Activated CD8-positive, alpha-beta memory T cell treated with anti-CD3 and anti-CD28 coated beads for 36 hours (primary cell): ENCODE data around the gene MYO1G. TPM values are rescaled to one million over a fixed set of nuclear protein-coding genes. Genes with fewer than 3 reads are reported as not detected.

ENCODE experiments used
- CTCF ChIA-PET: fragments of 350-600 bp; sonication (Branson Sonifier 250); formaldehyde crosslinking; loops from one replicate; lab custom pipeline; 2021; ENCODE audit warnings: antibody characterized with exemption; lab: Charles Lee
- POLR2A ChIA-PET: fragments of 350-600 bp; sonication (Branson Sonifier 250); formaldehyde crosslinking; loops from one replicate; lab custom pipeline; 2021; ENCODE audit warnings: antibody characterized with exemption; lab: Charles Lee
- total RNA-seq, 2 experiments: library from RNA; stranded (reverse); gene quantifications; one replicate each; pipeline ENCODE4 v1.2.3, GENCODE V29; 2021

The MYO1G gene
- total RNA-seq, 2 experiments from 2014 or later, result 316 TPM

DNA sequence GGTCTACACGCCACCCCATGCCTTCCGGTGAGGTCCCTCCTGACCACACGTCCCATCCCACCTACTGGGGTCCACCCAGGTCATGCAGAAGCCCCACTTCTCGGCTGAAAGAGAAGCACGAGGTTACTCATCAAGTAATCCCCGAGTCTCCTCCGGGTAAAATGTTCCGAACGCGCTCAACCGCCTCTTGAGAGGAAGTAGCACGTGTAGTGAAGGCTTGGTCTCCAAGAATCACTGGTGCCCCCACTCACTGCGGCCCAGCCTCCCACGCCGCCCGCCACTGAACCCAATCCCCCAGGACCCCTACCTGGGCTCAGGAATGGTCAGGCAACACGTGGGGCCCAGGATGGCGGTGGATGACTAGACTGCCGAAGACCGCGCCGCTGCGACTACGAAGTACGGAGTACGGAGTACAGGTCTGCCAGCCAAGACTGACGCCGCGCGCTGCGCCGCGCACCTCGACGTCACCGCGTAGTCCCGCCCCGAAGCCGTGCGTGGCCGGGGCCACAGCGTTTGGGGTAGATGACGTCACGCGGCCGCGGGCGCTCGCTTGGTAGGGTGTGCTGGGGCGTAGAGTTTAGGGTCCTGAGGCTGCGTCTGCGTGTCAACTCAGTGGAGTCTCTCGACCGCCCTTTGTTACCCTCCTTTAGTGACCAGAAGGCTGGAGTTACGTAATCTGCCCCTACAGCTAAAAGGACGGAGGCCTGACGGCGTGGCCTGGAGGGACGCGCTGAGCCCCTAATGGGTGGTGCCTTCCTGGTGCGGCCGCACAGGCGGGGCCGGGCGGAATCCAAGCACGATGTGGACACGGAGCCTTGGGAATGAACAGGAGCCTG lies 7.6 kb upstream of the MYO1G start:
- ChIA-PET CTCF (interaction anchor here (1.0 kb wide), 1 partner anchor 13 kb away, joined by 3 read pairs; no protein-coding TSS in a partner anchor), POLR2A (interaction anchor here (0.6 to 1.8 kb wide), 6 partner anchors 9 to 189 kb away, joined by 3 to 13 read pairs (median 4); partner anchors contain the start of gene CCM2)

DNA sequence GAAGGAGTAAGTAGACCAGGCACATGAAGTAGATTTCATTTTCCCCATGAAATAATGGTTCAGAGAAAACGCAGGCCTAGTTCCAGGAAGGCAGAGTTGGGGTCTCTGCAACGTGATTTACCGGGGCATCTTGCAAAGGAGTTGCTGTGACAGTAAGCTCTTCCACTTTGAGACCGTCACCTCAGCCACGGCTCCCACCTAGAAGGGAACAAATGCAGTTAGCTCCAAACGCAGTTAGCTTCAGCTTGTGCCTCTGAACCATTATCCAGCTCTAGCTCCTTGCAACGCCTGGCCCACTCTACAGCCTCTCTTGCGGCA lies 7.0 kb upstream of the MYO1G start:
- ChIA-PET CTCF (interaction anchor here (1.0 kb wide), 1 partner anchor 13 kb away, joined by 3 read pairs; no protein-coding TSS in a partner anchor), POLR2A (interaction anchor here (0.6 to 1.8 kb wide), 6 partner anchors 8 to 189 kb away, joined by 3 to 13 read pairs (median 4); partner anchors contain the start of gene CCM2)

DNA sequence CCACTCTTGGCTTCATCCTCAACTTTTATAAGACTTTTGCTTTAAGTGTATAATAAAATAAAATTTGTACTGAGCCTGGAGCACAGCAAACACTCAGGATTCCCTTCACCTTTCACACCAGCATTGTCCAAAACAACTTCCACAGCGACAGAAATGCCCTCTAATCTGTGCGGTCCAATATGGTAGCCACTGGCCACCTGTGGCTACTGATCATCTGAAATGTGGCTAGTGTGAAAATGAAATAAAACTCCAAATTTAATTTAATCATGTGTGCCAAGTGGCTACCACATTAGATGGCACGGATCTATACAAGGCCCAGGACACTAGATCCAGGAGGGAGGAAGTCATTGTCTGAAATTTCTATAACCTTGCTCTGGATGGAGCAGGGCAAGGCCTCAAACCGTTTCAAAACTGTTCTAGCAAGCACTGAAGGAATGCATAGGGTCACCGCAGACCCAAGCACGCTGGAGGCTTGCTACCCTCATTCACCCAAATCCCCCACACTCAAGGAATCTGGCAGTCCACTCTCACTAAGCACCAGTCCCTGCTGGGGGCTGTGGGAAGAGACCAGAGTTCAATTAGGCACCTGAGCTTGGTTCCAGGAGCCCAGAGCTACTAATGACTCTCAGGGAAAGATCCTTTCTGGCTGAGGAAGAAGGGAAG lies 6.3 kb upstream of the MYO1G start:
- ChIA-PET CTCF (interaction anchor here (1.0 kb wide), 1 partner anchor 14 kb away, joined by 3 read pairs; no protein-coding TSS in a partner anchor), POLR2A (interaction anchor here (0.6 to 1.8 kb wide), 6 partner anchors 8 to 188 kb away, joined by 3 to 13 read pairs (median 4); partner anchors contain the start of gene CCM2)

DNA sequence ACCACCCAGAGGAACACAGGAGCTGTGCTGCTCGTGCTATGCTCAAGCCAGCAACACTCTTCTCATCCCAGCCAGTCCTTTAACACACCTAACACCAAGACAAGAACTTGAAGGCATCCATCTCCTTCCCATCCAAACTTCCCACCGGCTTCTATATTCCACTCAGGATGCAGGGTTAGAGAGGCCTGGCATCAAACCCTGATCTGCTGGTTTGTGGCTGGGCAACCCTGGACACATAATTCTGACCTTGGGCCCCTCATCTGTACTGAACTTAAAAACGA lies 5.6 kb upstream of the MYO1G start:
- POLR2A ChIA-PET, result interaction anchor here (3.0 to 8.6 kb wide), 2 partner anchors 11 to 16 kb away, joined by 26 to 102 read pairs; partner anchors contain the start of gene CCM2
- CTCF ChIA-PET, result interaction anchor here (1.0 to 1.6 kb wide), 2 partner anchors 10 to 15 kb away, joined by 3 to 6 read pairs; no protein-coding TSS in a partner anchor

DNA sequence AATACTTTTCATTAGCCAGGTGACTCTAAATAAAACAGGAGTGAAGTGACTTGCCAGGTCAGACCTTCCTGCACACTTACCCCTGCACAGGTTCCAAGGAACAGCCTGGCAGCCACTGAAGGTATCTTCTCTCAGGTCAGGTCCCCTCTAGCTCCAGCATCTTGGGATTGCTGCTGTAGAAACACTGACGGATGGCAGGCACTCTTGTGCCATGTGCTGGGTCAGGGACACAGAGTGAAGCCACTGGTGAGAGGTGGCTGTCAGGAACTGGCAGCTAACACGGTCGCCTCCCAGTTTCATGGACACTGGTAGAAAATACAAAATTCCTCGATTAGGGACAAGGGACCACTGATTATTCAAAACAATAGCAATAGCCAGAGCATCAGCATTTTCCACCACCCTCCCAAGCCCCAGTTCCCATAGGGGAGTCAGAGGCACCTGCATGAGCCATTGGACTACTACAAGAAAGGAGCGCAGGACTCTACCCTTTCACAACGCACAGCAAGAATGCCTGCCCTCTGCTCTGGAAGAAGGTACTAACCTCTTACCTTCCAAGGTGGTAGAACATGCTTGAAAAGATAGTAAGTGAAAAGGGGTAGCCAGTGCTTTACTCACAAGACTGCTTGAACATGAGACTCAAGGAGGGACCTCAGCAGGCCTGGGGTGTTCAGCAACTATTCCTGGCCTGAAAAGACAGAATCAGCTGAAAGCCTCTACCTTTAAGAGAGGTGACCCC lies 5.1 kb upstream of the MYO1G start:
- CTCF ChIA-PET, result interaction anchor here (1.0 to 1.6 kb wide), 2 partner anchors 10 to 15 kb away, joined by 3 to 6 read pairs; no protein-coding TSS in a partner anchor
- POLR2A ChIA-PET, result interaction anchor here (0.5 to 8.6 kb wide), 4 partner anchors 11 to 180 kb away, joined by 3 to 102 read pairs (median 14); partner anchors contain the start of genes CCM2 and TBRG4

DNA sequence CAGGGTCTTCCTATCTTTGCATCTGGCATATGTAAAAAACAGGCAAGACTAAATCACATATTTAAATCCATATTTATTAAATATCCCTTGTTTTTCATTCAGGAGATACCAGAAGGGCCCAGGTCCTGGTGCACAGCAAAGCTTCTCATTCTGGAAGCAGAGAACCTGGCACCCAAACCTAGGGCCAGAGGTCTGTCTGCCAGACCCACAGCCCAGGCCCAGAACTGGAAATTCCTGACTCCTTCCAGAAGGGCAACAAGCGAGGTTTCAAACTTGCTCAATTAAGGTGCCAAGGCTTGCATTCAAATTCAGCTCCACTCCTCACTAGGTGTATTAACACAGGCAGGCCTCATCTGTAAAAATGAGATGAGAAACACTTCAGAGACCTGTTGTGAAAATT lies 4.2 kb upstream of the MYO1G start:
- CTCF ChIA-PET, result interaction anchor here (1.0 to 1.6 kb wide), 3 partner anchors 9 to 15 kb away, joined by 3 to 6 read pairs (median 3); no protein-coding TSS in a partner anchor
- POLR2A ChIA-PET, result interaction anchor here (0.5 to 8.6 kb wide), 4 partner anchors 10 to 180 kb away, joined by 3 to 102 read pairs (median 18); partner anchors contain the start of gene CCM2

DNA sequence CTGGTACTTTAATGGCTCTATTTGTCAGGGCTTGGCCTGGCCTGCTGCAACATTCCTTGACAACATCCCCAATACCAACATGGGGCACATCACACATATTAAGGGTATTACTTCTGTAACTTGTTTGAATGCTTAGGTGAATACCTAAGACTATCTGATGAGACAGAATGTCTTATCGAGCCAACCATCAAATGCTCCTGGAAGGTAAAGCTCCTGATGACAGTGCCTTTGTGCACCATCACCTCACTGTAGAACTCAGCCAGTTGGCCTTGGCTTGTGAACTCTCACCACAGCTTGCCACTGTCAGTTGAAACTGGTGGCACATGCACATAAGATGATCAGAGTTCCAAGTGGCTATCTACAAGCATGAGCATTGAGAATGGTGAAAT lies 3.7 kb upstream of the MYO1G start:
- ChIA-PET POLR2A (interaction anchor here (0.7 to 8.6 kb wide), 5 partner anchors 9 to 128 kb away, joined by 6 to 102 read pairs (median 11); partner anchors contain the start of genes CCM2 and TBRG4), CTCF (interaction anchor here (0.6 to 1.8 kb wide), 5 partner anchors 8 to 1320 kb away, joined by 3 to 6 read pairs (median 3); partner anchors contain the start of gene TBRG4)

DNA sequence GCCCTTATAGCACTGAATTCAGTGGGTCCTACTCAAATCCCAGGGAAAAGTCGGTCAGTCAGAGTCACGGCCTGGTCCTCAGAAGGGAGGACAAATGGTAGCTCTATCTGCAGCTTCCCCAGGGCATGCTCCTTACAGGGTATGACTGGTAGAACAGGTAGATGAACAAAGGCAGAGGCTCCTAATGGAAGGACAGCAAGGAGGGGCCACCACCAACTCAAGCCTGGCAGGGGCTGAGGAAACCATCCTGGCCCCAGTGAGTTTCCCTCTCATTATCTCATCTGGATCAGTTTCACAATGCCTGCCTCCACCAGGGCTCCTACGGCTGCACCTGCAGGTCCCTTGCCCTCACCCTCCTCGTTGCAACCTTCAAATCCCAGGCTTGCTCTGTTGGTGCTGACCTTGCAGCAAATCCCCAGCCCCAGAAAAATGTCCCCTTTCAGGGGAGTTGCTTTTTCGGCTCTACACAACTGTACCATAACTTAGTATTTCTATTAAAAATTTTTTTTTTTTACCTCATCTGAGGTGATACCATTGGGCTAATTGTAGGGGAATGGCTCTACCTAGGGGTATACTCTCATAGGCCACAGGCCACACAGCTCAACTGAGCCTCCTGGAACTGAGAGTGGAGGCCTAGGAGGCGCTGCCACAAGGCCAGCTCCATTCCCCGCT lies 2.4 kb upstream of the MYO1G start:
- ChIA-PET POLR2A (interaction anchor here (0.5 to 8.6 kb wide), 9 partner anchors 11 to 223 kb away, joined by 3 to 102 read pairs (median 6); partner anchors contain the start of genes CCM2, PURB and TBRG4), CTCF (interaction anchor here (1.8 to 2.5 kb wide), 2 partner anchors 18 to 131 kb away, joined by 6 to 9 read pairs; partner anchors contain the start of genes CCM2 and TBRG4)

DNA sequence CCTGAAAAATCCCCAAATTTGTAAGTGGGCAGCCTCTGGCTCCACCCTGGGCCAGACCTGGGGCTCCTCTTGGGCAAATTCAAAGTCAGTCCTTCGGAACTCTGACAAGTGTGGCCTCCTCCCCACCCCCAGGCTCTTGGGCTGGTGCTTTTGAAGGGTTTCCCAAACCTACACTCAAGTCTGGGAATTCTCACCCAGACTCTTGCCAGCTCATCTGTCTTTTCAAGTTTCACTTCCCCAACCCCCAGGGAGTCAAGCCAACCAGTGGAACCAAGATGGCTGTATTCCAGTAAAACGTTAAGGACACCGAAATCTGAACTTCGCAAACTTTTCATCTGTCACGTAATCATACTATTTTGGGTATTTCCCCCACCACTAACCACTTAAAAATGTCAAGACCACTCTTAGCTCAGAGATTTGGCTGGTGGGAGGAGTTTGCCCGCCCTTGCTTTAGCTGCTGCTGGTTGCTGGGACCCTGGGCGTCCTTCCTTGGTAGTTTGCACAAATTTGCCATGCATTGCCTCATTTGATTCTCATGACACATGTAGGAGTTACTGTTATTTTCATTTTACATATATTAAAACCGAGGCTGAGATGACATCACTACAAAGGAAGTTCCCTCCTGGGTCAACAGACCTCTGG lies 1.7 kb upstream of the MYO1G start:
- ChIA-PET POLR2A (interaction anchor here (0.5 to 8.6 kb wide), 5 partner anchors 16 to 223 kb away, joined by 3 to 102 read pairs (median 6); partner anchors contain the start of genes CCM2 and PURB), CTCF (interaction anchor here (2.5 kb wide), 1 partner anchor 19 kb away, joined by 9 read pairs; the partner anchor contains the start of gene CCM2)

DNA sequence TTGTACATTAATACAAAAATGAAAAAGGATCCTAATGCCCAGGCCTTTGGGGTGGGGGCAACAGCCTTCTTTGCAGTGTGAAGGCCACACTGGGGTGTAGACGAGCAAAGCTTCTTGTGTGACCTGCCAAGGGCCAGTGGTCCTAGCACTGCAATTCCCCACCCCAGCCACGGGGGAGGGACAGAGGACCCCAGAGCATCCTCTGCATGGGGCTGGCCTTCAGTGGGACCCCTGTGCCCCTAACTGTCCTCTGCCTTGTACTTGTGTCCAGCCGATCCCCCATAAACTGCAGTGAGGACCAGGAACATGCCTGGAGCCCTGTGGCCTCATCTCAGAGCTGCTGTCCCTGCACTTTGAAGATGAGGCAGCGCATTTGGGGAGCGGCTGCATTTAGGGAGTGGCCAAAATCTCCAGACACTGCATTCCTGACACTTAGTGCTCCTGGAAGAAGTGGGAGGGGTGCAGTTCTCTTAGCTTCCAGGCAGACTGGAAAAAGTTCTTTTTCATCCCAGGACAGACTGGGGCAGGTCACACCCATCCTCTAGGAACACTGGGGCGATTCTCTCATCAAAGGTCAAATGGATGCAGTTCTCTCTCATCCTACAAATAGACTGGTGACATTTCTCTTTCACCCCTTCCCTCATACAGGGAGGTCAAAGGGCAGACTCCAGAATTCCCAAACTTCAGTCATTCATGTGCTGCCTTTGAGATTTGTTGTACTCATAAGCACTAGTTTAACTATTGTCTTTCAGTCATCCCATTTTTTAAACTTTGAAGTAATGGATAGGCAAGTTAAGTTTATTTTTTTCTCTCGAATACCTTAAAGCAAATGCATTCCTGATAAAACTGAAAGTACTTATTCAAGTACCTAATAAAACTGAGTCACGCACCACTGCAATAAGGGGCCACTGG lies 922 bp upstream of the MYO1G start:
- ChIA-PET POLR2A (interaction anchor here (0.5 to 8.6 kb wide), 8 partner anchors 8 to 181 kb away, joined by 3 to 102 read pairs (median 4); partner anchors contain the start of genes CCM2 and PURB), CTCF (interaction anchor here (1.1 to 2.5 kb wide), 3 partner anchors 20 to 41 kb away, joined by 3 to 9 read pairs (median 4); partner anchors contain the start of gene CCM2)

DNA sequence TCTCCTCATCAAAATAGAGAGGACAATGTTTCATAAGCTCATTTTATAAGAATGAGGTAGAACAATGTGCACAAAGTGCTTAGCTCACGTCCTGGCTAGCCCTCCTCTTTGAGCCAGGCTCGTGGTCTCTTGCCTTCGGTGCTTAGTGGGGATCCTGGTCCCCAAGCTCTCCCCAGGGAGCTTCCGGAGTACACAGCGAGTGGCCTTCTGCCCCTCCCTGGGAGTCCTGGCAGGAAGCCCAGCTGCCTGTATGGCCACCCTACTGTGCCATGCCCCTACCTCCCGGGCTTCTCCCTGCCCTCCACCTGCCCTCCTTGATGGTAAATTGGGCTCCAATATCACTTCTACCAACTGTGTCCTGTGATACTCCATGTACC lies 868 bp downstream of the MYO1G start:
- POLR2A ChIA-PET, result interaction anchor here (0.5 to 8.6 kb wide), 9 partner anchors 8 to 339 kb away, joined by 3 to 102 read pairs (median 4); partner anchors contain the start of genes CCM2, PURB and TBRG4
- CTCF ChIA-PET, result interaction anchor here (0.6 kb wide), 1 partner anchor 159 kb away, joined by 3 read pairs; no protein-coding TSS in a partner anchor

DNA sequence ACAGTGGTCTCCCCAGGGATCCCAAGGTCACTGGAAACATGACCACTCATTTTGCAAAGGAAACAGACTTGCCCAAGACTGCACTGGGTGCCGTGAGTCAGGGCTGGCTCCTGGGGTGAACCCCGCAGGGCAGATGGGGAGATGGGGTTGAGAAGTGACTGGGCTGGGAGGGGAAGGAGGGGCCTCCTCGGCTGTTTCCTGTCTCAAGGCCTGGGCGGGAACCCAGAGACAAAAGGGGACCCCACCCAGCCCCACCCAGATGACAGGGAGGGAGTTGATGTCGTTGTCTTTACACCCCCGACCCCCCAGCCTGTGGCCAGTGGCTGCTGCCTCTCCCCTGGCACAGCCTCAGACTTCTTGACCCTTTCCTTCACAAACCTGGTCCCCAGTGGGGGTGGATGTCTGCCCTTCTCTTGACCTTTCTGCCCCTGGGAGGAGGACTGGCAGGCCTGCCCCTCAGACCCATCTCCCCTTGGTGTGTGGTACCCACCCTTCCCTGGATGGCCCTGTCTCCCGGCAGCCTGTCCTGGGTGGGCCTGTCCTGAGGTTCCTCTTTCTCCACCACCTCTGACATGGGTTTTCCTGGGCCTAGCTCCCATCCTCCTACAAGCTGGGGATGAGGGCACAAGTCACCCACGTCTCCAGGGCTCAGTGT lies 1.4 kb downstream of the MYO1G start:
- CTCF ChIA-PET, result interaction anchor here (0.6 to 1.3 kb wide), 2 partner anchors 15 to 160 kb away, joined by 3 read pairs; no protein-coding TSS in a partner anchor

DNA sequence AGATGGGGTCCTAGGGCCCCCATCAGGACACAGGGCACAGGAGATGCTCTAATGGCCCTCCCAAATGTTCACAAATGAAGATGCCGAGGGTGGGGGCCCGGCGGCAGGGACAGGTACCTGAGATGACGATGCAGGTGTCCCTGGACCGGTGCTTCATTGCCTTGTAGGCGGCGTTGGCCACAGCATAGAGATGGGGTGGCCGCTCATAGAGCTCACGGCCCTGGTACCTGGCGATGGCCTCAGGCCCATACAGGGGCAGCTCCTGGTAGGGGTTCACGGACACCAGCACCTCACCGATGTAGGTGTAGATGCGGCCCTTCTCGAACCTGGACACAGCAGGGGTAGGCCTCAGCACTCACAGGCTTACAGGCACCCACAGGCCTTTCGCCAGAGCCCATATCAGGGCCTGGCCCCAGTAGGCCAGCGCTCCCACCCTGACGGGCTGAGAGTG lies 2.0 kb downstream of the MYO1G start:
- ChIA-PET CTCF (interaction anchor here (1.3 kb wide), 1 partner anchor 14 kb away, joined by 3 read pairs; no protein-coding TSS in a partner anchor), POLR2A (interaction anchor here (1.1 to 8.6 kb wide), 3 partner anchors 9 to 23 kb away, joined by 5 to 102 read pairs (median 91); partner anchors contain the start of gene CCM2)

More for the DNA sequence above, 1.4 kb downstream of the MYO1G start:
- POLR2A ChIA-PET, result interaction anchor here (0.7 to 8.6 kb wide), 8 partner anchors 9 to 339 kb away, joined by 3 to 102 read pairs (median 4); partner anchors contain the start of genes CCM2, PURB and TBRG4

DNA sequence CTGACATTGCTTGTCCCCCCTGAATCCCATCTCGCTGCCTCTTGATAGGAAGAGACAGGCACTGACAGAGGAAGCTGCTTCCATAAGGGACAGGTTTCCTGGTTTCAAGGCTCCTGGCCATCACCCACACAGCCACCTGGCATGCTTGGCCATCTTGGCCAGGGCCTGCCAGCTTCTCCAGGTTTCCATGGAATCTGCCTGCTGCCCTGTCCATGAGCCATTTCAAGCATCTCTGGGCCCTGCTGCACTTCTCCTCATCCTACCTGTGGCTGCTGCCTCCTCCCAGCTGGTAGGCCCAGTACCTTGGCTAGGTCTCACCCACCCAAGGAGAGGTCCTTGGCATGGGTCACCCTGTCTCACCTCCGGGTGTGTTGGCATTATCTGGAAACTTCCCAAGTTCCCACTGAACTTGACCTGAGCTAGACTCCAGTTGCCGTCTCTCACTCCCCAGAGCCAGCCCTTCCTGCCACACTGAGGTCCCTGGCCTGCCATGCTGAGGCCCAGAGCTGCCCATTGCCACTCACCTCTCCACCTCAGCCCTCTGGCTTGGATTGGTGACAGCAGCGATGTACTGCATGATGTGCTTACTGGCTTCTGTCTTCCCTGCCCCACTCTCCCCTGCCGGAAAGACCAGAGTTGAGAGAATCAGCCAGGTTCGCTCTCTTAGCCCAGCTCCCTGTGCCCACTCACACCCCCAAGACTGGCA lies 2.6 kb downstream of the MYO1G start:
- ChIA-PET CTCF (interaction anchor here (1.3 to 1.6 kb wide), 2 partner anchors 14 to 119 kb away, joined by 3 to 4 read pairs; no protein-coding TSS in a partner anchor), POLR2A (interaction anchor here (0.6 to 8.6 kb wide), 6 partner anchors 10 to 167 kb away, joined by 3 to 102 read pairs (median 6); partner anchors contain the start of genes CCM2 and PURB)
